Hepatocyte (in vitro differentiated cells): ENCODE results near the gene TSEN2.

Experiments used
- CTCF ChIP-seq: fragments of 200-600 bp; sonication (generic); IDR thresholded peaks from 2 replicates; pipeline ENCODE4 v1.5.1; 2016; ENCODE audit warnings: antibody characterized with exemption, mild to moderate bottlenecking; ENCODE audit not compliant: poor library complexity
- EZH2 ChIP-seq: fragments of 200-600 bp; sonication (generic); IDR thresholded peaks from 2 replicates; pipeline ENCODE4 v1.6.1; 2016; ENCODE audit warnings: antibody characterized with exemption, mild to moderate bottlenecking, borderline replicate concordance
- EZH2phosphoT487 ChIP-seq: fragments of 200-600 bp; sonication (generic); IDR thresholded peaks from one replicate; pipeline ENCODE4 v1.6.1; 2018; ENCODE audit warnings: antibody characterized with exemption, mild to moderate bottlenecking, low read depth, moderate library complexity; ENCODE audit not compliant: unreplicated experiment, severe bottlenecking

GRCh38 chr3:12508291-12508700 lies 24.0 kb downstream of the TSEN2 start:
- TF ChIP-seq CTCF: no peak
- no peak for TF ChIP-seq EZH2
- no peak for TF ChIP-seq EZH2phosphoT487
